Inferior parietal cortex (tissue), 1 donor: ENCODE results near the gene KCNC3.

Experiments
- DNase-seq: peaks from one replicate; pipeline ENCODE4 v3.0.0-alpha.2; 2016; ENCODE audit errors: extremely low spot score

Gene KCNC3

DNA sequence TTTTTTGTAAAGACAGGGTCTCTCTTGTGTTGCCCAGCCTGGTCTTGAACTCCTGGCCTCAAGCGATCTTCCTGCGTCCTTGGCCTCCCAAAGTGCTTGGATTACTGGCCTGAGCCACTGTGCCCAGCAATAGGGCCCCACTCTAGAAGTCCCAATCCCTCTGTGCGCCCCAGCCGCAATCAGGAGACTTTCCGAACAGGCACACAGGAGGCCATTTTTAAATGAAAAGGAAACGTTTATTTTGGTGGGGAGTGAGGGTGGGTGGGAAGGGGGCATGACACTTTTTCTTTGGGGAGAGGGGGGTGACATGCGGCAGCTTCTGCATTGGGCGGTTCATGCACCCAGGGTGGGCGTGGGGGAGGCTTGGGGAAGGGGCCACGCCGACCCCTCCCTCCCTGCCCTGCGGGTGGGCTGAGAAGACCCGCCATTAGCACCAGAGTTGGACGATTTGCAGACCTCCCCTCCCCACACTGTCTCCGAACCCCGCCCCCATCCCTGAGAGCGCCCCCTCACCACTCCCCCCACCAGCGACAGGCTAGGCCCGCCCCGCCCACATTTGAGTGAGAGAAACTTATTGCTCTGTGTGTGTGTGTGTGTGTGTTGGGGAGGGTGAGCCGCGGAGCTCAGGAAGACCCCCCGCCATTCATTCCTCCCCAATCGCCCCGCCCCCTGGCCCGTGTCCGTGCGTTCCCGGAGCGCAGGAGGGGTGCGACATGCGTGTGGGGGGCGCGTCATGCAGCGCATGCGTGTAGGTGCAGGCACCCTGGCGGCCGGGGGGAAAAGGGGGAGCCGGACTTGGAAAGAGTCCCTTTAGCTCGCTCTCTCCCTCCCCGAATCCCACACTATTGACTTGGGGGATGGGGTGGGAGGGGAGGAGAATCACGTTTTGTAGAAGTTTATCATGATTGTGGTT is 17.2 kb downstream of the KCNC3 start:
- no peak for DNase-seq

- no peak for DNase-seq
Observed at GRCh38 chr19:50310759-50311465, 18.3 kb downstream of the KCNC3 start.

GRCh38 chr19:50309396-50310125 is 19.6 kb downstream of the KCNC3 start:
- DNase-seq: no peak

GRCh38 chr19:50308991-50309390 is 20.2 kb downstream of the KCNC3 start:
- DNase-seq: no peak

GRCh38 chr19:50303558-50303957 is 25.6 kb downstream of the KCNC3 start:
- no peak for DNase-seq

GRCh38 chr19:50301607-50301971 is 27.6 kb downstream of the KCNC3 start:
- DNase-seq: no peak

GRCh38 chr19:50300814-50301606 is 28.2 kb downstream of the KCNC3 start:
- DNase-seq: no peak

DNA sequence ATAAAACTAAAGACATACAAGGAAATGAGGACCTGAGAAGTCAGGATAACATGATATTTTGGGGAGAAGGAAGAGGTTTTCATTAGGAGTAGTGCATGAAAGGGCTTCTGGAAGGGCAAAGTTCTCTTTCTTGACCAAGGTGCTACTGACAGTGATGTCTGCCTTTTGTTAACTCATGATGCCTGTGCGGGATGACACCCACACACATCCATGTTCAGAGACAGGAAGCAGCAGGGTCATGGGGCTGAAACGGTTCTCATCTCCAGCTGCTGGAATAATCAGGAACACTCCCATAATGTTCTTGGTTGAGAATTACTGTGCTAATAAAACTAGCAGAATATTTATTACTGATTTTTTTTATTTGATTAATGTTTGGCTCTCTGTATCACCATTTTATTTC is 29.1 kb downstream of the KCNC3 start:
- DNase-seq: no peak

DNA sequence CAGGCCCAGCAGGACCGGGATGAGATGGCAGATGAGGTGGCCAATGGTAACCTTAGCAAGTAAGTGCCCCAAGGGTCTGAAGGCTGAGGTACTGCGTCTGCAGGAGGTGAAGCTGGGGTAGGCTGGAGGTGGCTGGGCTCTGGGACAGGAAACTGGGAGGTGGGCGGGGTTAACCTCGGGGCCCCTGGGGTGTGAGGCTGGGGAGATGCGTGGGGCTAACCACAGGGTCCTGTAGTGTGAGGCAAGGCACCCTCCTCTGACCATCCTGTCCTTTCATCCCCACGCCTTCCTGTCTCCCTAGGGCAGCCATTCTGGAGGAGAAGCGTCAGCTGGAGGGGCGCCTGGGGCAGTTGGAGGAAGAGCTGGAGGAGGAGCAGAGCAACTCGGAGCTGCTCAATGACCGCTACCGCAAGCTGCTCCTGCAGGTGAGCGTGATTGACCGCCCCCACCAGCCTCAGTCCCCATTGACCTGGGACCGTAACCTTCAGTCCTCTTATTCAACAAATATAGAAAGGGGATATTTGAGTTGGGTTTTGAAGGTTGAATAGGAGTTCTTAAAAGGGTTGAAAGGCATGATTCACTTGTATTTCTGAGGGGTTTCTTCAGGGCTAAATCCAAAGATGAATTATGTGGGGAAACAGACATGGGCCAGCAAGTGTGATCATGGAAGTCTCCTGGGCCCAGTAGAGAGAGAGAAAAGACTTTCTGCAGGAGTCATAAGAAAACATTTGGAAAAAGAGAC is 35.7 kb downstream of the KCNC3 start:
- DNase-seq: no peak

- DNase-seq: no peak
Observed at GRCh38 chr19:50292216-50292827, 36.9 kb downstream of the KCNC3 start.

- DNase-seq: no peak
Observed at GRCh38 chr19:50290775-50291174, 38.4 kb downstream of the KCNC3 start.

DNA sequence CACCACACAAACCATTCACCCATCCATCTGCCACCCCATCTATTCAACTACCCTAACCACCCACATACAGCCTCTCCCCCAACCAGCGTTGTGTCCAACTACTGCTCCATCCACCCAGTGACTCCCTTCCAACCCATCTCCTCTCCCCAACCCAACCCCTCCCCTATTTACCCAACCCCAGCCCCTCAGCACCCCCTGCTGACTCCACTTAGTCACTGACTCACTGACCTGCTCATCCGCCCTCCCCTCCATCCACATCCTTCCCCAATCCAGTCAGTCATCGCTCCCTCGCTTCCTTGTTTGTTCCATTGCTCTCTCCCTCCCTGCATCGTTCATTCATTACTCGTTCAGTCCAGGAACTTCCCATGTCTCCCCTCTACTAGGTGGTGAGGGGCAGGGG is 39.2 kb downstream of the KCNC3 start:
- DNase-seq: no peak

- DNase-seq: no peak
Observed at GRCh38 chr19:50288954-50289353, 40.2 kb downstream of the KCNC3 start.

GRCh38 chr19:50287331-50287730 is 41.8 kb downstream of the KCNC3 start:
- DNase-seq: no peak

DNA sequence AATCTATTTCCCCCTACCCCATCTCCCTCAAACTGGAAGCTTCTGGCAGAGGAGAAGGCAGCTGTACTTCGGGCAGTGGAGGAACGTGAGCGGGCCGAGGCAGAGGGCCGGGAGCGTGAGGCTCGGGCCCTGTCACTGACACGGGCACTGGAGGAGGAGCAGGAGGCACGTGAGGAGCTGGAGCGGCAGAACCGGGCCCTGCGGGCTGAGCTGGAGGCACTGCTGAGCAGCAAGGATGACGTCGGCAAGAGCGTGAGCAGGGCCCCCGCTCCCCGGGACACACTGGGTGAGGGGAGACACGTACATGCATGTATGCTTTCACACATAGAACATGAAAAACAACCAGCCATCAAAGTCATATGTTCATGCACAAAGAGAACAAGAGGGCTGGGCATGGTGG is 42.7 kb downstream of the KCNC3 start:
- no peak for DNase-seq

DNA sequence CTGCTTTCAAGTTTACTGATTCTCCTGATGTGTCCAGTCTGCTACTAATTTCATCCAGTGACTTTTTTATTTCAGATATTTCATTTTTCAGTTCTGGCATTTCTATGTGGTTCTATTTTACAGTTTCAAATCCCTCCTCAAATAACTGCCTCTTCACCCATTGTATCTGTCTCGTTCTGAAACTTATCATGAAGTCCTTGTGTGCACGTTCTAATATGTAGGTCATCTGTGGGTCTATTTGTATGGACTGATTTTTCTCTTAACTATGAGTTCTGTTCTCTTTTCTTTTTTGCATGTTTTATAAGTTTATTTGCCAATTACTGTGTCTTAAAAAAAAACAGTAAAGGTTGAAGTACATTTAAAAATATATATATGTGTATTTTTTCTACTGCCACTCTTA is 43.3 kb downstream of the KCNC3 start:
- DNase-seq: no peak

- DNase-seq: no peak
Observed at GRCh38 chr19:50281491-50281890, 47.7 kb downstream of the KCNC3 start.

GRCh38 chr19:50280983-50281382 is 48.2 kb downstream of the KCNC3 start:
- DNase-seq: no peak

GRCh38 chr19:50280074-50280473 is 49.1 kb downstream of the KCNC3 start:
- DNase-seq: no peak

DNA sequence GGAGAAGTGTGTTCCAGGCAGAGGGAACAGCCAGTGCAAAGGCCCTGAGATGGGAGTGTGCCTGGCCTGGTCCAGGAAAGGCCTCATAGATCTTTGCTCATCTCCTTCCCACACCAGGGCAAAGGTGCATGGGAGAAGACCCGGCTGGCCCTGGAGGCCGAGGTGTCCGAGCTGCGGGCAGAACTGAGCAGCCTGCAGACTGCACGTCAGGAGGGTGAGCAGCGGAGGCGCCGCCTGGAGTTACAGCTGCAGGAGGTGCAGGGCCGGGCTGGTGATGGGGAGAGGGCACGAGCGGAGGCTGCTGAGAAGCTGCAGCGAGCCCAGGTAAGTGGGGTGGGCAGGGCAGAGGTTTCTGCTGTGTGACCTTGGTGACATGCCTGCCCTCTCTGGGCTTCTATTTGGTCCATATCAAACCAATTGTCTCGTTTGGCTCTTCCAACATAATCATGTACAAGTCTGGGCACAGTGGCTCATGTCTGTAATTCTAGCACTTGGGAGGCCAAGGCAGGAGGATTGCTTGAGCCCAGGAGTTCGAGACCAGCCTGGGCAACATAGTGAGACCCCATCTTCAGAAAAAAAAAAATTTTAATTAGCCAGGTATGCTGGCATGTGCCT is 51.1 kb downstream of the KCNC3 start:
- DNase-seq: no peak
